Fibroblast of skin of abdomen (primary cell): ENCODE measurements around the gene DPF3.
"Not testable (repeated sequence)": the region's sequence is repeated elsewhere in the genome, so short reads cannot be mapped to it uniquely, and the experiment has no call there.

Experiments
- DNase-seq: peaks from one replicate; pipeline ENCODE4 v3.0.0-alpha.2; 2013

Gene DPF3

GRCh38 chr14:72758993-72759392, 134.9 kb downstream of the DPF3 start:
- DNase-seq: no peak

DNA sequence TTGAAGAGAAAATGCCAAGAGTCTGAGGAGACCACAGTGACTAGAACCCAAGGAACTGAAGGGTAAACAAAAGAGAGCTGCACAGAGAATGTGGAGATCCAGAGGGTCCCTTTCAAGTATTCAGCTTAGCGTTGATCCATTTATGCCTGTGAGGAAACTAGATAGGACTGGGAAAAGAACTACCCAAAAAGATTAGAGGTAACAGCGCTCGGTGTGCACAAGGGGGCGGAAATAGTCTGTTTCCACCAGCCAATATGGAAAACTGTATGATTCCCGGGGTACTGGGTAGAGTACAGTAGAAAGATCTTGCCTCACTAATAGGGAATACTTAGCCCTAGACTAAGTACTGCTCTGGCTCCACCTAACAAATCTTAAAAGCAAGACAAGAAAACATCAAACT, 135.5 kb downstream of the DPF3 start:
- DNase-seq: no peak

- no peak for DNase-seq
These were observed 136.9 kb downstream of the DPF3 start for GRCh38 chr14:72756967-72757366.

DNA sequence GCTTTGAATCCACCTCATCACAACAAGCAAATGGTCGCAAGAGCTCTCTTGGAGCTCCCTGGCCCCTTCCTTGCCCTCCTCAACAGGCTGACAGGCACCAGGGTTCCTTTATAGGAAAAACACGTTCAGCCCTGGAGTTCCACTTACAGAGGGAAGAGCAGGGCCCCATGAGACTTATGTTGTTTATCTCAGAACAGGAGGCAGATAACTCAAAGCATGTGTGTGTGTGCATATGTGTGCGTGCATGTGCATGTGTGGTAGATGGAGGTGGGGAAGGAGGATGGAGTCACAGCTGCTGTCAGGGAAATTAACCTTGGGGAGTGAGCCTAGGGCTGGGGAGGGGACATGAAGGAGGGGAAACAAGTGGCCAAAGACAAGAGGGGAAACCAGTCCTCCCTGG, 138.1 kb downstream of the DPF3 start:
- peak; percentile 17 for DNase-seq

GRCh38 chr14:72754949-72755348, 139.0 kb downstream of the DPF3 start:
- no peak for DNase-seq

DNA sequence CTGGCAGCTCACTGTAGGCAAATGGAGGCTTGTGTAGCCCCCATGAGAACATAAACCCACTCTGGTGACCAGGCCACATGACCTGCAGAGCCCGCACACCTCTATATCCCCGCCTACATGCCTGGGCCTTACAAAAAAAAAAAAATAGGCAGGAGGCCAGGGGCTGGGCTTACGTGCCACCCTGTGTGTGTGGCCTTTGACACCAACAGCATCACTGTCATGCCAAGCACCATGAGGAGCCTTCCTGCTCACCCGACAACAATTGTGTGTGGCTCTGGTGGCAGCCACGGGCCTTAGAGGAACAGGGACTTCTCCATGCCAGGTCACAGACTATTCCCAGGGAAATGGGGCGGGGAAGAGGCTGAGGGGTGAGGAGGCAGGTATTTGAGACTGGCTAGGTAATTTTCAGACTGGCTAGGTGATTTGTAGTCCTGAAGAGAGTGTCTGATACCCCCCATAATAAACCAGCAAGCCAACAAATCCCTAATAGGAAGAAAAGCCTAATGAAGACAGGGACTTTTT, 140.0 kb downstream of the DPF3 start:
- DNase-seq: no peak

DNA sequence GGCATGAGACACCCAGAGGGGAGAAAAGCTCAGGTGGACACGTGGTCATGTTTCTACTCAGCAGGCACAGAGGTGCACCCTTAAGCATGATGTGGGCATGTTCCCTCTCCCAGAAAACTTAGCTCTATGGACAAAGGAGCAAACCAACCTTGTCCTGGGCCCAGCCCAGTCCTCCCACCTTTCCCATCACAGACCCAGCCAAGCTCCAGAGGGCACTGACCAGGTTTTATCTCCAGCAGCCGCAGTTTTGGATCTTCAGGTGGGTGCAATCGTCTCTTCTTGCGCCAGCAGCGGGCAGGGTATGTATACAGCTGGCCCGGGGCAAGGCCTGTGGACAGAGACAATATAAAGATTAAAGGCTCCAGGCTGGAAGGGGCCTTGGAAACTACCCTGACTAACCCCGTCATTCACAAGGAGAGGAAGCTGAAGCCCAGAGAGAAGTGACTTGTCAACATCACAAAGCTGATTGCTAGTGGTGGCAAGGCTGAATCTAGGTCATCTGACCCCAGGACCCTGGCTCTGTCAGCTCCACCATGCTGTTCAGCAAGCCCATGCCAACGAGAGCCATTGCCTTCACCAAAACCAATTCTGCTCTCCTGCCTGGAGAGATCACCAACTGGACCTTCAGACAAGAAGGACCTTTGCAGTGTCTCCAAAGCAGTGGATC, 140.7 kb downstream of the DPF3 start:
- no peak for DNase-seq

GRCh38 chr14:72752034-72752412, 141.9 kb downstream of the DPF3 start:
- no peak for DNase-seq

DNA sequence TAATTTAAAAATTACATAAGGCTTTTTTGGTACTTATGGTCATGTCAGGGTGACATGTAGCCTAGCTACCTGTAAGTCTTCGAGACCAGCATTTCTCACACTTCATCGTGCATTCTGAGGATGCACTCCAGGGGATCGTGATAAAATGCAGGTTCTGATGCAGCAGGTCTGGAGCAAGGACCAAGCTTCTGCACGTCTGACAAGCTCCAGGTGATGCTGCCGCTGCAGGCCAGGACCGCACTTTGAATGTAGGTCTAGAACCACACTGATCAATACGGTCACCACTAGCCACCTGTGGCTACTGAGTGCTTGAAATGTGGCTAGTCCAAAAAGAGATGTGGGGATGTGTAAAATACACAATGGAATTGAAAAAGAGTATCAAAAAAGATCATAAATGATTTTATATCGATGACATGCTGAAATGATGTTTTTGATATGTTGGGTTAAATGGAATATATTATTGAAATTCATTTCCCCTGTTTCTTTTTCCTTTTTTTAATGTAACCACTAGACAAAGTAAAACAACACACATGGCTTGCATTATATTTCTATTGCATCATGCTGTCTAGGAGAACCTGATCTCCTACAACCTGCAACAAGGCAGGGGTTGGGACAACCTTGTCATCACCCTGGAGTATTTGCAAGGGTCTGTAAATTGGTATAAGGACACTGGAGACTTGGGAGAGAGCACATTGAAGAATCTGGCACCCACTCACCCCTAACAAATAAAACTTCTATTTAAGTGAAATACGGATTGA, 142.4 kb downstream of the DPF3 start:
- peak; percentile 25 for DNase-seq

- DNase-seq: not testable (repeated sequence)
These were observed 145.0 kb downstream of the DPF3 start for GRCh38 chr14:72748921-72749320.

DNA sequence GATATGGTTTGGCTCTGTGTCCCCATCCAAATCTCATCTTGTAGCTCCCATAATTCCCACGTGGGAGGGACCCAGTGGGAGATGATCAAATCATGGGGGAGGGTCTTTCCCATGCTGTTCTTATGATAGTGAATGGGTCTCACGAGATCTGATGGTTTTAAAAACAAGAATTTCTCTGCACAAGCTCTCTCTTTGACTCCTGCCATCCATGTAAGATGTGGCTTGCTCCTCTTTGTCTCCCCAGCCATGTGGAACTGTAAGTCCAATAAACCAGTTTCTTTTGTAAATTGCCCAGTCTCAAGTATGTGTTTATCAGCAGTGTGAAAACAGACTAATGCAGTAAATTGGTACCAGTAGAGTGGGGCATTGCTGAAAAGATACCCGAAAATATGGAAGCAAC, 146.2 kb downstream of the DPF3 start:
- no peak for DNase-seq

- peak; percentile 88 for DNase-seq
These were observed 147.6 kb downstream of the DPF3 start for GRCh38 chr14:72745991-72746980.

GRCh38 chr14:72745546-72745945, 148.4 kb downstream of the DPF3 start:
- peak; percentile 88 for DNase-seq

DNA sequence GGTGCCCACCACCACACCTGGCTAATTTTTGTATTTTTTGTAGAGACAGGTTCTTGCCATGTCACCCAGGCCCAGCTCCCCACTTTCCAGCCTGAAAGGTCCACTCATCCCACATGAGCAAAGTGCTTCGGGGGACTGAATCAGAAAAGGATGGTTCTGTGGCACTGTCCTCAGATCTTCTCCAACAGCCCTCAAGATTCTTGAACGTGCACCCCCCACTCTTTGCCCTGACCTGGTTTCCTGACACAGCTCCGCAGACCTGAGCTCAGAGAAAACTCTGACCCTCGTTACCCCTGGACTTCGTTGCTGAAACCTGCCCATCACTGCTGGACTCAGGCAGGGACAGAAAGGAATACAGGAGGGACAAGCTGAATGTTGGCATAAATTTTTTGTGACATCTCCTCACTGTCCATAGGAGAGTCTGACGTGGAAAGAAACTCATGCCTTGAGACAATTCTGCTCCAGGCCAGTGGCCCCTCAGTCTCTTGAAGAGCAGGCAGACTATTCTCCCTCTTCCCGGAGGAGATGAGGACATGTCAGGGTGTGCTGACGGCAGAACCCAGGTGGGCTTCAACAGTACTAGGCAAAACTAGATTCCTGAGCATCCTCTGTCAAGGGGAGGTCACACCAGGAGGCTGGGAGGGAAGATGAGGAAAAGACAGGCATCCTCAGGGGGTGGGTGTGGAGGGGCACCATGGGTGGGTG, 149.3 kb downstream of the DPF3 start:
- no peak for DNase-seq

DNA sequence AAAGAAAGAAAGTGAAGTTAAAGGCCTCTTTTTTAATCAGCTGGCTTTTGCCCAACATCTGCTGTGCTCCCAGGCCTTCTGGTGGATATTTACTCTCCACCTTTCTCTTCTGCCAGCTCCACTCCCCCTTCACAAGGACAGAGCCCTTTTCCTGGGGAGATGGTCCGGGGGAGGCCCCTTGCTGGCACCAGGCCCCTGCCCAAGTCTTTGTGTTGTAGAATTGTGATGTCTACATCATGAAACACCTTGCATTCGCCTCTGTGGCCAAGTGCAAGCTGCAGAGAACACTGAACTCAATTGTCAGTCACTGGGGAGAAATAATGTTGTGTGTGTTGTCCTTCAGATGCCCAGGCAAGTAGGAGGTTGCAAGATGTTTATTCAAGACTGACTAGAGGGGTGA, 150.3 kb downstream of the DPF3 start:
- DNase-seq: no peak

DNA sequence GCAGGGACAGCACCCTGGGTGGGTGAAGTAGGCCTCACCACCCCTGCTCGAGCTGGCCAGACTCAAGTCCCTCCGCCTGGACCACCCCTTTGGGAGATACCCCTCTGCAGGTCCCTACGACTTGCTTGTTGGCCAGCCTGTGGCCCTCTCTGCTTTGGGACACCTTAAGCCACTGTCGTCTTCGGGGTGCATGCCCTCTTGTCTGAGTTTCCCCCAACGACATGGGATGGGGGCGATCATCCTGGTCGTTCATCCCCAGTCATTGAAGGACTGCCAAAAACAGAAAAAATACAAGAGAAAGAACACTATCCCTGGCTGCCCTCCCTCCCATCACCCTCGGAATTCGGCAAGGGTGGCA, 151.1 kb downstream of the DPF3 start:
- no peak for DNase-seq

DNA sequence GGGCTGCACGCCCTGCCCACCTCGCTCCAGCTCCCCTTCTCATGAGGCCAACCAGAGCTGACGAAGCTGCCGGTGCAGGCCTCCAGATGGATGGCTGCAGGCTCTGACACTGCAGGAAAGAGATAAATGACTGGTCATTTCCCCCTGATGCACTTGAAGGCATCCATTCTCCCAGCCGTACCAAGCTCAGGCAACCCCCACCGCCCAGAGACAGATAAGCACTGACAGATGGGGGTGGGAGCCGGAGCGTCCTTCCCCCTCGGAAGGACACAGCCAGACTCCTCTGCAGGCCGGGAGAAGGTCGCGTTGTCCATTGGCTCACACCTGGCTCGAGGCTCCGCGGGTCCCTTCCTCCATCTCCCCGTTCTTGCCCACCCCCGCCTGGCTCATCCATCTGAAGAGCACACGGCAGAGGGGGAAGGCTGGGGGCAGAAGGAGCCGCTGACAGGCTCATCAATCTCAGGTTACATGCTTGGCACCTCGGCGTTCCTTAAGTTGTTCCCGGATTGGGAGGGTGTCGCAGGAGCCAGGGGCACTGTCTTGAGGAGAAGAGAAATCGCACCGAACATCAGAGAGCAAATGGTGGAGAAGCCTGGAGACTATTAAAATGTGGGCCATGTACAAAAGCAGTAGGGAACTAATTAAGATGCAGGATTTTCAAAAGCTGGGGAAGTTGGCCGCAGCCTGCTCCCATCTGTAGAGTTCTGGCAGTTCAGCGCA, 151.6 kb downstream of the DPF3 start:
- DNase-seq: peak; percentile 27

DNA sequence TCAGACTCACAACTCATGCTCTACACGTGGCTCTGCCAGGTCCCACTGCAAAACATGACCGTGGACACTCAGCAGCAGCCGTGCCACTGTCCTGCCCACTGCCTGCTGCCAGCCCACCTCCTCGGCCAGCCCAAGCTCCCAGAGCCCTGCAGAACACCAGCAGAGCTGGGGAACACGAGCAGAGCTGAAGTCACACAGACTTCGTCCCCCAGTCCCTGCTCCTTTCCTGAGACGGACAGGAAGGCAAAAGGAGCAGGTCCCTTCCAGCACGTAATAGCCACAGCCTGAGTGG, 152.1 kb downstream of the DPF3 start:
- no peak for DNase-seq

GRCh38 chr14:72740966-72741825, 152.7 kb downstream of the DPF3 start:
- no peak for DNase-seq

- no peak for DNase-seq
These were observed 153.4 kb downstream of the DPF3 start for GRCh38 chr14:72740504-72740961.
